Fibroblast of lung (primary cell): Measurements from ENCODE around the gene C1QTNF5.

Experiments
- CTCF ChIP-seq, 2 donors: IDR thresholded peaks in 1 of 2; conservative IDR thresholded peaks in 1 of 2; 1 replicate in 1 of 2; 2 replicates in 1 of 2; pipeline ENCODE4 v1.5.1; 2011 to 2012; ENCODE audit warnings: low read length in 2 of 2, control low read depth in 1 of 2, inconsistent platforms in 1 of 2, low read depth in 1 of 2, mild to moderate bottlenecking in 1 of 2
- EZH2 ChIP-seq: IDR thresholded peaks from 2 replicates; pipeline ENCODE4 v1.5.1; 2012; ENCODE audit warnings: low read length, control low read depth, mild to moderate bottlenecking; ENCODE audit errors: missing control alignments

- TF ChIP-seq CTCF (conservative IDR thresholded peaks at IDR 0.05 in 1 of 2, IDR thresholded peaks at IDR 0.05 in 1 of 2; ENCODE audit: low read depth in 1 of 2, low read length in 2 of 2): no peak
- no peak for TF ChIP-seq EZH2
Observed at GRCh38 chr11:119322921-119323531, 17.7 kb downstream of the C1QTNF5 start.
